DMS 273 (cell line): Measurements from ENCODE around the gene MARF1.
"Not testable (repeated sequence)": the region's sequence is repeated elsewhere in the genome, so short reads cannot be mapped to it uniquely, and the experiment has no call there.

Experiments
- DNase-seq: peaks from one replicate; lab custom pipeline; 2025; ENCODE audit not compliant: unreplicated experiment; lab: John Stamatoyannopoulos, UW

The MARF1 gene

GRCh38 chr16:15572329-15573001 lies 70.5 kb downstream of the MARF1 start:
- DNase-seq = no peak

DNA sequence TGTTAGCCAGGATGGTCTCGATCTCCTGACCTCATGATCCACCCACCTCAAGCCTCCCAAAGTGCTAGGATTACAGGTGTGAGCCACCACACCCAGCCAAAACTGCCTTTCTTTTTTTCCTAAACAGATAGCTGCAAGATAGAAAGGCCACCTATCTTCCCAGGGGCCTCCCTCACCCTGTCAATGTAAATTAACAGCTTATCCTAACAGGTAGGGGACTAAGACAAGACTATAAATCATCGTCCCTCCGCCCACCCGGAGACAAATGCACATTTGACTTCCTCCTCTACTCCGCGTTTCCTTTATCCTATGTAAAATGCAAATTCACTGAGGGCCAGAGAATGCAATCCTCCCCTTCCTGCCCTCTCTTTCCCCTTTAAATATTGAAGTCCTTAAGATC lies 71.4 kb downstream of the MARF1 start:
- no peak for DNase-seq

DNA sequence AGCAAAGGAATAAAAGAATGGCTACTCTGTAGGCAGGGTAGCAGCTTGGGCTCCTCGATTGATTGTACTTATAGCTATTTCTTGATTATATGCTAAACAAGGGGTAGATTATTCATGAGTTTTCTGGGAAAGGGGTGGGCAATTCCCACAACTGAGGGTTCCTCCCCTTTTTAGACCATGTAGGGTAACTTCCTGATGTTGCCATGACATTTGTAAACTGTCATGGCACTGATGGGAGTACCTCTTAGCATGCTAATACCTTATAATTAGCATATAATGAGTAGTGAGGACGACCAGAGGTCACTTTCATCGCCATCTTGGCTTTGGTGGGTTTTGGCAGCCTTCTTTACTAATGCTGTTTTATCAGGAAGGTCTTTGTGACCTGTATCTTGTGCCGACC lies 72.3 kb downstream of the MARF1 start:
- DNase-seq = not testable (repeated sequence)

DNA sequence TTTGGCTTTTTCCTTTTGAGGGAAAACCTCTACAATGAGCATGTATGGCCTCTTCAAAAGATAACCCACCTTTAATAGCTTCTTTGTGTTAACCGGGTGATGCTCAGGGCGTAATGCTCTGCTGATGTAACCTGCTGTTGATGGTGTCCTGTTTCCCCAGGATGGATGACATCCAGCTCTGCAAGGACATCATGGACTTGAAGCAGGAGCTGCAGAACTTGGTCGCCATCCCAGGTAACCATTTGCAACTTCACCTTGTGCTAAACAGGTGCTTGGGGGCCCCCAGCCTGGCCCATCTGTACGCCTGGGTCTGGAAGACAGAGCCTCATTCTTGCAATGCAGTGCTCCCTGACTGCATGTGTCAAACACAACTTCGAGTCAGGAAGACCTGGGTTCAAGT lies 75.1 kb downstream of the MARF1 start:
- DNase-seq = no peak

DNA sequence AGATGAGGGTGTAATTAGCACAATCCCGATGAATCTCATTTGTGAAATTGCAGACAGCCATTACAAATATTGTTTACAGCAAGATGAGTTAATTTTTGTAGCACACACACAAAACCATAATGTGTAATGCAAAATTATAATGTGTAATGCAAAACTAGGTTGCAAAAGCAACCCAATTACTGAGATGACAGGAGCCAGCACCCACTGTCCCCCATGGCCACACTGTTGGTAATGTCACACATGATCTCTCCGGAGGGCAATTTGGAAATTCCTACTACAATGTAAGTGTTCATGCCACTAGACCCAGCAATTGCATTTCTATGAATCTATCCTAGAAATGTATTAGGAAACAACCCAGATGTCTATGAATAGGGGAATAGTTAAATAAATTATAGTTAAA lies 76.9 kb downstream of the MARF1 start:
- DNase-seq = no peak

DNA sequence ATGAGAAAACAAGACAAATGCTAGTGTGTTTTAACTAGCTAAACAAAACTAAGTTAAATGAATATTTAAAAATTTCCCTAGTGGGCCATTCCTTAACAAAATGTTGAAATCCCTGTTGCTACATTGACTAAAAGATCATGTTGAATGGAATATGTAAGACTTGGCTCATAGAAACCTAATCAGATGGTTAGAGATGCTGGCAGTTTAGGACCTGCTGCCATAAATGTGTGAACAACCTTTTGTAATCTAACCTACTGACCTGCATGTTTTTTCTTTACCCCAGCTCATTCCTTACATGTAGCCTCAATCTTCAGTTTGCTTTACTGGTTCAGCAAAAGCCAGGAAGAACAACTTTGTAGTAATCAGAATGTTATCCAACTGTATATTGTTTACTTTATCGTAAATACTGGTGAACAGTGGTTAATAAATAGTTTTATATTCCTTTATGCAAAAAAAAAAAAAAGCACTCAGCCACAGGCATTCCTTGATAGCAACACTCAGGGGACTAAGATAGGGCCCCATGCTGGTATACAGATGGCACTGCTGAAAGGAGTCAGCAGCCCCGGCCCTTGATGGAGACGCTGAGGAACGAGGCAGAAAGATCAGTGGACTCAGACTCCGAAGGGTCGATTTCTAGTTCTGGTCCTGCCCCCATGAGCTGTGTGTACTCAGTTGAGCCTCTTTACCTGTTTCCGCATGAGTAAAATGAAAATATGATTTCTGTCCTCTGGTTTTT lies 78.2 kb downstream of the MARF1 start:
- no peak for DNase-seq

- DNase-seq = no peak
These were observed 83.8 kb downstream of the MARF1 start for GRCh38 chr16:15559176-15559575.

- no peak for DNase-seq
These were observed 85.7 kb downstream of the MARF1 start for GRCh38 chr16:15557258-15557657.

DNA sequence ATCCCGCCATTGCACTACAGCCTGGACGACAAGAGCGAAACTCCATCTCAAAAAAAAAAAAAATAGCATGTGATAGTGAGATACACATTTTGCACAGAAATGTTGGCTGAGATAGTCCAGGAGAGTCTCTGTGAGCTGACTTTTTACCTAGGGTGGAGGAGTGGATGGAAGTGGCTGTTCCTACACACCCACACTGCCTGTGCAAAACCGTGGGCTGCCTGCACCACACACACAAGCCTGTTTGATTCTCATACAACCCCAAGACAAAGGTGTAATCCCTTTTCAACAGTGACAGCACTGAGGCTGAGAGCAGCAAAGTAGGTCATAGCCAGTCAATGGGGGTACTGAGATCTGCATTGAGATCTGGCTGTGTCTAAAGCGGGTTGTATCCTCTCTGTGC lies 86.8 kb downstream of the MARF1 start:
- DNase-seq = no peak

- DNase-seq = no peak
These were observed 89.5 kb downstream of the MARF1 start for GRCh38 chr16:15553313-15554088.

GRCh38 chr16:15552507-15552906 lies 90.4 kb downstream of the MARF1 start:
- DNase-seq = no peak

DNA sequence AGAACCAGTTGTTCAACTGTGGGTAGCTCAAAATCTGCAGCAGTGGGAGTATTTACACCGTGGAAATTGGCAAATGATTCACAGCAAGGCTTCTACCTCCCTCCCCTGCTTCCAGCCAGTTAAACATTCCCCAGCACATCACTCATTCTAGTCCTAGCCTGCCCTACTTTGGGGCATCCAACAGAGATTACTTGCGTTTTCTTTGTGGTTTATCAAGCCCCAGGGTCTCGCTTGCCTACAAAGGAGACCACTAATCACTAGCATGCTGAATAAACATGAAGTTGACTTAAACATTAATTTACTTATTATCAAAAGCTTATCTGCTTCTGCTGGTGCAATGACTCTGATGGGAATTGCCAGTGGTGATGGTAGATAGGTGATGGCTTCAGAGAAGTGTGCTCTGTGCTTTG lies 94.5 kb downstream of the MARF1 start:
- DNase-seq = no peak

DNA sequence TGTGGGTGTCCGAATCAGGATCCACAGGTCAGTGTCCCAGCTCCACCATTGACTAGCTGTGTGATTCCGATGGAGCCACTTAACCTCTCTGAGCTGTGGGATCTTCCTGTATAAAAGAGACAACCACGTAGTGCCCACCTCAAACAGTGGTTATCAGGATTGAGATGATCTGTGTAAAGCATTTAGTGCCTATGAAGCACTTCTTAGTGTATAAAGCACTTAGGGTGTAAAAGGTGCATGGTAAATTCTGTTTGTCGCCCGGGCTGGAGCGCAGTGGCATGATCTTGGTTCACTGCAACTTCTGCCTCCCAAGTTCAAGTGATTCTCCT lies 95.2 kb downstream of the MARF1 start:
- DNase-seq = no peak

- DNase-seq = not testable (repeated sequence)
These were observed 95.7 kb downstream of the MARF1 start for GRCh38 chr16:15547072-15547767.

- no peak for DNase-seq
These were observed 97.4 kb downstream of the MARF1 start for GRCh38 chr16:15545544-15545943.

DNA sequence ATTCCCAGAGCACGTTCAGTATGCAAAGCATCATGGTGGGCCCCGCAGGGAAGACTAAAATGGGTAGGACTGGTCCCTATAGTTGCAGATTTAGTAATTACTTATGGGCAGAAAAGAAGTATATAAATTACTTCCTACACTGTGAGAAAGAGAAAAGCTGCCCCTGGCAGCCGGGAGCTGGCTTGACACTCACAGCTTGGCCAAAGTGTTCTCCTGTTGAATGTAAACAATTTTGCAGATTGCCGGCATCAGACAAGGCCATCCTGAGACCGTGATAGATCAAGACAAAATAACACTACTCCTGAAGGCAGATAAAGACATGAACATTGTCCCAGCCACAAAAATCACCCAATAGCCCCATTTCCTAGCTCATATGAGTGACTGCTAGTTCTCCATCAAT lies 98.5 kb downstream of the MARF1 start:
- no peak for DNase-seq
